GM23338 (cell line): ENCODE measurements around the gene RAP1GAP. TPM values are rescaled to one million over a fixed set of nuclear protein-coding genes. Genes with fewer than 3 reads are reported as not detected.

Source experiments
- ATAC-seq: fragments of 200-7000 bp; cut with Tn5 transposase; 3 replicates; pipeline ENCODE4 v1.9.1; 2020
- DNase-seq: peaks from one replicate; pipeline ENCODE4 v3.0.0-alpha.2; 2015; ENCODE audit warnings: low spot score
- H2AFZ ChIP-seq: fragments of 200-600 bp; sonication (generic); 2 replicates; pipeline ENCODE4 v1.8.0; 2016; ENCODE audit warnings: antibody characterized with exemption, mild to moderate bottlenecking, moderate library complexity
- H3F3A ChIP-seq: fragments of 200-600 bp; sonication (generic); replicated peaks from 2 replicates; pipeline ENCODE4 v1.8.0; 2017; ENCODE audit warnings: antibody characterized with exemption, mixed run types, low read depth
- H3K27ac ChIP-seq: fragments of 200-600 bp; sonication (generic); 2 replicates; pipeline ENCODE4 v1.6.1; 2016; ENCODE audit warnings: low read depth
- H3K27me3 ChIP-seq: fragments of 200-600 bp; sonication (generic); 2 replicates; pipeline ENCODE4 v1.8.0; 2016; ENCODE audit warnings: mild to moderate bottlenecking, mixed run types, moderate library complexity; ENCODE audit not compliant: insufficient read depth
- H3K36me3 ChIP-seq: fragments of 200-600 bp; sonication (generic); 2 replicates; pipeline ENCODE4 v1.8.0; 2016; ENCODE audit warnings: mild to moderate bottlenecking; ENCODE audit not compliant: insufficient read depth
- H3K4me1 ChIP-seq: fragments of 200-600 bp; sonication (generic); 2 replicates; pipeline ENCODE4 v1.8.0; 2016; ENCODE audit warnings: mild to moderate bottlenecking, moderate library complexity; ENCODE audit not compliant: insufficient read depth
- H3K4me2 ChIP-seq: fragments of 200-600 bp; sonication (generic); 2 replicates; pipeline ENCODE4 v1.7.1; 2017; ENCODE audit warnings: mixed run types
- H3K4me3 ChIP-seq: fragments of 200-600 bp; sonication (generic); 2 replicates; pipeline ENCODE4 v1.6.1; 2016; ENCODE audit warnings: mixed run types
- H3K79me2 ChIP-seq: fragments of 200-600 bp; sonication (generic); replicated peaks from 2 replicates; pipeline ENCODE4 v1.8.0; 2017; ENCODE audit warnings: mild to moderate bottlenecking; ENCODE audit not compliant: insufficient read depth
- H3K9me2 ChIP-seq: fragments of 200-600 bp; sonication (generic); 2 replicates; pipeline ENCODE4 v1.8.0; 2017; ENCODE audit not compliant: insufficient read depth
- H4K20me1 ChIP-seq: fragments of 200-600 bp; sonication (generic); replicated peaks from 2 replicates; pipeline ENCODE4 v1.8.0; 2017; ENCODE audit warnings: mild to moderate bottlenecking; ENCODE audit not compliant: insufficient read depth
- H3K27ac Mint-ChIP-seq: 2 replicates; pipeline ENCODE4 v1.8.0; 2020; ENCODE audit warnings: inconsistent platforms, mild to moderate bottlenecking, moderate library complexity, mixed read lengths
- H3K27me3 Mint-ChIP-seq: 3 replicates; pipeline ENCODE4 v1.8.0; 2022; ENCODE audit warnings: low read depth, mild to moderate bottlenecking, moderate library complexity, mixed read lengths, inconsistent platforms; ENCODE audit not compliant: insufficient read depth, poor library complexity
- H3K36me3 Mint-ChIP-seq: 3 replicates; pipeline ENCODE4 v1.8.0; 2021; ENCODE audit warnings: low read depth, mild to moderate bottlenecking, inconsistent platforms, moderate library complexity, mixed read lengths
- H3K4me1 Mint-ChIP-seq: 3 replicates; pipeline ENCODE4 v1.8.0; 2020; ENCODE audit warnings: mild to moderate bottlenecking, inconsistent platforms, mixed read lengths
- H3K4me3 Mint-ChIP-seq: 3 replicates; pipeline ENCODE4 v1.8.0; 2021; ENCODE audit warnings: moderate library complexity, mild to moderate bottlenecking, inconsistent platforms, mixed read lengths
- H3K9me3 Mint-ChIP-seq: 3 replicates; pipeline ENCODE4 v1.8.0; 2020; ENCODE audit warnings: moderate library complexity, mild to moderate bottlenecking, inconsistent platforms, mixed read lengths
- CREB1 ChIP-seq: fragments of 250-450 bp; sonication (Bioruptor Pico); IDR thresholded peaks from 2 replicates; pipeline ENCODE4 v1.5.0; 2020; ENCODE audit warnings: low read depth, mild to moderate bottlenecking, moderate library complexity
- CTCF ChIP-seq, 2 experiments: fragments of 200-600 bp in 1 of 2; sonication (generic) in 1 of 2; conservative IDR thresholded peaks; 2 replicates each; pipeline versions ENCODE4 v1.5.1 to v1.6.1; 2016 to 2017; ENCODE audit warnings: antibody characterized with exemption in 2 of 2, low read depth in 2 of 2, mild to moderate bottlenecking in 2 of 2, moderate library complexity in 1 of 2
- EZH2 ChIP-seq: fragments of 200-600 bp; sonication (generic); IDR thresholded peaks from one replicate; pipeline ENCODE4 v1.8.0; 2017; ENCODE audit warnings: antibody characterized with exemption, mild to moderate bottlenecking, low read depth; ENCODE audit not compliant: unreplicated experiment
- EZH2phosphoT487 ChIP-seq: fragments of 200-600 bp; sonication (generic); IDR thresholded peaks from one replicate; pipeline ENCODE4 v1.8.1; 2018; ENCODE audit warnings: antibody characterized with exemption; ENCODE audit not compliant: unreplicated experiment
- JUNB ChIP-seq: IDR thresholded peaks from one replicate; pipeline ENCODE4 v1.6.1; 2016; ENCODE audit warnings: antibody characterized with exemption; ENCODE audit not compliant: unreplicated experiment
- NANOG ChIP-seq: IDR thresholded peaks from 2 replicates; pipeline ENCODE4 v1.6.1; 2016; ENCODE audit warnings: antibody characterized with exemption, borderline replicate concordance
- STAT1 ChIP-seq: IDR thresholded peaks from one replicate; pipeline ENCODE4 v1.6.1; 2016; ENCODE audit warnings: antibody characterized with exemption; ENCODE audit not compliant: unreplicated experiment
- ZNF331 ChIP-seq: fragments of 250-450 bp; sonication (Bioruptor Pico); IDR thresholded peaks from 2 replicates; pipeline ENCODE4 v1.5.0; 2020; ENCODE audit warnings: low read depth, mild to moderate bottlenecking, moderate library complexity
- ZNF462 ChIP-seq: fragments of 250-450 bp; sonication (Bioruptor Pico); IDR thresholded peaks from 2 replicates; pipeline ENCODE4 v1.5.0; 2020; ENCODE audit warnings: mild to moderate bottlenecking, moderate library complexity
- polyA plus RNA-seq: library from polyadenylated mRNA; unstranded; fragments of >200 nt; fragmentation: Nextera tagmentation; extraction: Ambion mirVana; gene quantifications from 2 replicates; pipeline ENCODE4 v1.2.1, GENCODE V29; 2016
- total RNA-seq: library from RNA; depleted of rRNA; stranded (reverse); fragments of >200 nt; shearing (Covaris generic); gene quantifications from 2 replicates; pipeline ENCODE4 v1.2.3, GENCODE V29; 2014

Gene RAP1GAP
- total and polyA plus RNA-seq, 2 experiments from 2014 or later = 4.3 to 6.6 TPM

GRCh38 chr1:21680918-21681317 lies 11.8 kb upstream of the RAP1GAP start (continued):
- no peak for TF ChIP-seq ZNF462 (CRISPR knock-in tag)
- TF ChIP-seq CTCF (conservative IDR thresholded peaks at IDR 0.05; ENCODE audit: low read depth in 2 of 2) = no peak

GRCh38 chr1:21680381-21680780 lies 11.2 kb upstream of the RAP1GAP start:
- no peaks in the 10 kb centered on the region for H3K9me2 ChIP-seq
- peaks cover 30% of the 10 kb centered on the region for H3K36me3 Mint-ChIP-seq
- DNase-seq = no peak
- peaks cover 7% of the 10 kb centered on the region; the same call in 1 of the 2 replicates for H4K20me1 ChIP-seq
- no peak overlapping the region for H3K4me3 ChIP-seq
- ATAC-seq = no peak
- H3F3A ChIP-seq = no peaks in the 10 kb centered on the region
- no peak for TF ChIP-seq EZH2
- no peak for TF ChIP-seq EZH2phosphoT487
- TF ChIP-seq CTCF (conservative IDR thresholded peaks at IDR 0.05; ENCODE audit: low read depth in 2 of 2) = no peak
- TF ChIP-seq NANOG = no peak
- no peak for TF ChIP-seq ZNF331
- no peak for TF ChIP-seq JUNB
- no peak for TF ChIP-seq CREB1
- TF ChIP-seq STAT1 = no peak
- no peak overlapping the region for H3K27ac ChIP-seq
- H3K4me2 ChIP-seq = no peak overlapping the region
- H3K27me3 Mint-ChIP-seq = peaks cover 2% of the 10 kb centered on the region
- no peaks in the 10 kb centered on the region for H3K9me3 Mint-ChIP-seq
- H3K4me1 Mint-ChIP-seq = no peaks in the 10 kb centered on the region; the same call in 2 of the 3 replicates
- H3K4me1 ChIP-seq = no peaks in the 10 kb centered on the region; the same call in 1 of the 2 replicates
- peaks cover 7% of the 10 kb centered on the region; the same call in 1 of the 2 replicates for H3K36me3 ChIP-seq
- no peak overlapping the region for H3K27ac Mint-ChIP-seq
- H3K4me3 Mint-ChIP-seq = no peak overlapping the region
- no peaks in the 10 kb centered on the region for H3K79me2 ChIP-seq
- no peaks in the 10 kb centered on the region for H3K27me3 ChIP-seq
- no peak overlapping the region for H2AFZ ChIP-seq
